Measurements from ENCODE around the gene TCERG1.
A peak's percentile ranks its signal among the peaks of the same experiment; 100 is the strongest.

TCERG1 gene

GRCh38 chr5:146428658-146429057 lies 18.5 kb upstream of the TCERG1 start:
- no peak for TF ChIP-seq CTCF (IDR thresholded peaks at IDR 0.05; ENCODE audit: borderline replicate concordance, insufficient read depth, low read depth, low read length)
- H3K4me3 ChIP-seq (ENCODE audit: low read depth, low read length) = no peak overlapping the region

- no peak for TF ChIP-seq CTCF (IDR thresholded peaks at IDR 0.05; ENCODE audit: borderline replicate concordance, insufficient read depth, low read depth, low read length)
- H3K4me3 ChIP-seq (ENCODE audit: low read depth, low read length) = no peak overlapping the region
Observed at GRCh38 chr5:146440353-146440752, 6.8 kb upstream of the TCERG1 start.

GRCh38 chr5:146440870-146441495 lies 6.2 kb upstream of the TCERG1 start:
- no peak overlapping the region for H3K4me3 ChIP-seq (ENCODE audit: low read depth, low read length)
- TF ChIP-seq CTCF (IDR thresholded peaks at IDR 0.05; ENCODE audit: borderline replicate concordance, insufficient read depth, low read depth, low read length) = no peak

- H3K4me3 ChIP-seq (ENCODE audit: low read depth, low read length) = no peak overlapping the region
- TF ChIP-seq CTCF (IDR thresholded peaks at IDR 0.05; ENCODE audit: borderline replicate concordance, insufficient read depth, low read depth, low read length) = no peak
Observed at GRCh38 chr5:146441896-146442295, 5.2 kb upstream of the TCERG1 start.

GRCh38 chr5:146447734-146448380 lies 724 bp downstream of the TCERG1 start:
- H3K4me3 ChIP-seq (ENCODE audit: low read depth, low read length) = peak overlapping the region; percentile 100

GRCh38 chr5:146448783-146449519 lies 1.8 kb downstream of the TCERG1 start:
- TF ChIP-seq CTCF (IDR thresholded peaks at IDR 0.05; ENCODE audit: borderline replicate concordance, insufficient read depth, low read depth, low read length) = no peak
- H3K4me3 ChIP-seq (ENCODE audit: low read depth, low read length) = peak overlapping the region; percentile 100

More at GRCh38 chr5:146447734-146448380, 724 bp downstream of the TCERG1 start:
- no peak for TF ChIP-seq CTCF (IDR thresholded peaks at IDR 0.05; ENCODE audit: borderline replicate concordance, insufficient read depth, low read depth, low read length)

All from GM12875 (cell line).